ENCODE measurements around the gene GABBR2.

Gene GABBR2

DNA sequence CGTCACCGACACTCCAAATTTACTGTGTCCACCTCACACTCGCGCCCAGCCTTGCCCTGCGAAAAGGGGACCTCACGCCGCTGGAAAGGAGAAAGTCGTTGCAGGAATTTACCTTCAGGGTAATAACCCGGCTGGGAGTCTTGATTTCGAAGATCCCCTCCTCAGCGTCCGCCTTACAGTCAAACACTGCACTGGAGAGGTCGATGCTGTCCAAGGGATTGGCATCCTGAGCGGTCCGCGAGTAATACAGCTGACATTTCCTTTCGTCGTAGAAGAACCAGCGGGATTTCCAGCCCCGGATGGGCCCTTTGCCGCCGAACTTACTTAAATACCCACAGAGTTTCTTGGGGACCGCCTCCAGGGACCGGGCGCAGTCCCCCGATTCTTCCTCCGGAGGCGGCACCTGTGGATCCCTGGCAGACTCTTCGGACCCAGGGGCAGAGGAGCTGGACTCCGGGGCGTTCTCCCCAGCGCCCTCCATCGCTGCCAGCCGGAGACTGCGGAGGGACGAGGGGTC is 453.6 kb downstream of the GABBR2 start:
- Histone ChIP-seq H3K79me2 (ENCODE audit: control insufficient read depth, insufficient read depth, low read length, poor library complexity) (peaks cover 11% of the 10 kb centered on the region), H3K79me1 (ENCODE audit: low read length) (peaks cover 17% of the 10 kb centered on the region), H2BK5ac (ENCODE audit: low read depth, low read length, poor library complexity) (peak overlapping the region; percentile 28), H2AK5ac (ENCODE audit: low read length) (no peak overlapping the region), H2BK12ac (ENCODE audit: low read length) (peak overlapping the region; percentile 5), H4K12ac (ENCODE audit: low read depth, low read length) (no peak overlapping the region), H3K4me3 (ENCODE audit: low read depth, low read length) (peak overlapping the region; percentile 89), H3K36me3 (ENCODE audit: control insufficient read depth in 1 of 2, insufficient read depth in 2 of 2, low read length in 2 of 2) (peaks cover 3% of the 10 kb centered on the region in 2 experiments), H3K9ac (ENCODE audit: low read length) (peak overlapping the region; percentile 11), H3K23ac (ENCODE audit: low read length) (no peak overlapping the region), H4K91ac (ENCODE audit: low read depth, low read length) (peak overlapping the region; percentile 41), H3K27ac (ENCODE audit: low read depth, low read length) (peak overlapping the region; percentile 21), H3K4ac (ENCODE audit: low read depth, low read length) (no peak overlapping the region), H2BK120ac (ENCODE audit: insufficient read depth, low read length, poor library complexity) (no peak overlapping the region), H3K27me3 (ENCODE audit: insufficient read depth, low read length) (no peaks in the 10 kb centered on the region), H3K9me3 (ENCODE audit: insufficient read depth, low read depth, low read length) (no peaks in the 10 kb centered on the region), H3K4me2 (ENCODE audit: low read length) (peak overlapping the region; percentile 70), H4K8ac (ENCODE audit: low read depth, low read length) (peak overlapping the region; percentile 46), H3K4me1 (ENCODE audit: control insufficient read depth in 1 of 2, insufficient read depth in 2 of 2, low read length in 2 of 2) (peaks cover 10 to 14% of the 10 kb centered on the region in 2 experiments), H2AFZ (ENCODE audit: insufficient read depth, low read length, poor library complexity) (peak overlapping the region; percentile 62), H3K18ac (ENCODE audit: low read length) (peak overlapping the region; percentile 37), H3K14ac (ENCODE audit: low read length) (no peak overlapping the region)
- no CpG with 5 or more reads among the region's 36 CpGs for WGBS (ENCODE audit: extremely low coverage, insufficient coverage, insufficient read length)
- DNase-seq = peak; percentile 28 to 56

DNA sequence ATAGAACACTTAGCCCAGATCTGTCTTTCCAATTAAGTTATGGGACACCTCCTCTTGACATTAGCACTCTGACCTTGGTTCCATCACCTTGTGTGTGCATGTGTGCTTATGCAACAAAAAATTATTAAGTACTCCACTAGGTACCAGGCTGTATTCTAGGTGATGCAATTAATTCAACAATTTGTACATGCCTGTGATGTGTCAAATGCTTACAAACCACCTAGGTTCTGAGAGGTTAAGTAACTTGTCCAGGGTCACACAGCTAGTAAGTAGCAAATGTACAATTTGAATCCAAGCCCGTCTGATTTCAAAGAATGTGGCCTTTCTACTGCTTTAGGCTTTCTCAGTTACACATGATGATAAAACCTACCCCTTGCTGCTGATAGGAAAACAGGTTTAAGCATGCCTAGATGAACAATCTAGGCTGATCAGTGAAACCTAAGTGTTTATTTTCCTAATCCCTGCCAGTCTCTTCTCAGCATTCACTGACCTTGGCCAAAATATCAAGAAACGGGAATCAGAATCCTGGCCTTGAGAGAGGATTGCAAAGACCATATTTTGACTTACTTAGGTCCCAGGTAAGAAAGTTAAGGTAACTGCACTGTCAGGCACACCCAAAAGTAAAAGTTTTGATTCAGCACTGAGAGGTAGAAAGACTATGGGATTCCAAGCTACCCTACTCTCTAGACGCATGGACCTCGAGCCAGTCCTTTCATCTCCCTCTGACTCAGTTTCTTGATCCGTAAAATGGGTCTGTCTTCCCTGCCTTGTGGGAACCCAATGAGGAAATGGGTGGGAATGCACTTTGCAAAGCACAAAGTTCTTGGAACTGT is 454.3 kb downstream of the GABBR2 start:
- no peak overlapping the region for H3K18ac ChIP-seq (ENCODE audit: low read length)
- peaks cover 11% of the 10 kb centered on the region for H3K79me2 ChIP-seq (ENCODE audit: control insufficient read depth, insufficient read depth, low read length, poor library complexity)
- H2AFZ ChIP-seq (ENCODE audit: insufficient read depth, low read length, poor library complexity) = peak overlapping the region; percentile 25
- peak overlapping the region; percentile 46 for H4K8ac ChIP-seq (ENCODE audit: low read depth, low read length)
- H3K27me3 ChIP-seq (ENCODE audit: insufficient read depth, low read length) = no peaks in the 10 kb centered on the region
- peaks cover 19% of the 10 kb centered on the region for H3K79me1 ChIP-seq (ENCODE audit: low read length)
- DNase-seq = peak in 1 of 2 donors; percentile 59
- no peak overlapping the region for H3K23ac ChIP-seq (ENCODE audit: low read length)
- no peak overlapping the region for H2BK5ac ChIP-seq (ENCODE audit: low read depth, low read length, poor library complexity)
- H3K4me1 ChIP-seq (ENCODE audit: control insufficient read depth in 1 of 2, insufficient read depth in 2 of 2, low read length in 2 of 2) = peaks cover 14 to 18% of the 10 kb centered on the region in 2 experiments
- no peak overlapping the region for H2BK120ac ChIP-seq (ENCODE audit: insufficient read depth, low read length, poor library complexity)
- H3K27ac ChIP-seq (ENCODE audit: low read depth, low read length) = no peak overlapping the region
- H3K14ac ChIP-seq (ENCODE audit: low read length) = no peak overlapping the region
- no peak overlapping the region for H3K9ac ChIP-seq (ENCODE audit: low read length)
- no peak overlapping the region for H4K12ac ChIP-seq (ENCODE audit: low read depth, low read length)
- H2BK12ac ChIP-seq (ENCODE audit: low read length) = no peak overlapping the region
- H3K4me2 ChIP-seq (ENCODE audit: low read length) = peak overlapping the region; percentile 70
- WGBS (ENCODE audit: extremely low coverage, insufficient coverage, insufficient read length) = no CpG with 5 or more reads among the region's 5 CpGs
- no peaks in the 10 kb centered on the region for H3K9me3 ChIP-seq (ENCODE audit: insufficient read depth, low read depth, low read length)
- H3K36me3 ChIP-seq (ENCODE audit: control insufficient read depth in 1 of 2, insufficient read depth in 2 of 2, low read length in 2 of 2) = peaks cover 3% of the 10 kb centered on the region in 2 experiments
- H3K4me3 ChIP-seq (ENCODE audit: low read depth, low read length) = peak overlapping the region; percentile 89
- H3K4ac ChIP-seq (ENCODE audit: low read depth, low read length) = no peak overlapping the region
- H4K91ac ChIP-seq (ENCODE audit: low read depth, low read length) = no peak overlapping the region
- no peak overlapping the region for H2AK5ac ChIP-seq (ENCODE audit: low read length)

DNA sequence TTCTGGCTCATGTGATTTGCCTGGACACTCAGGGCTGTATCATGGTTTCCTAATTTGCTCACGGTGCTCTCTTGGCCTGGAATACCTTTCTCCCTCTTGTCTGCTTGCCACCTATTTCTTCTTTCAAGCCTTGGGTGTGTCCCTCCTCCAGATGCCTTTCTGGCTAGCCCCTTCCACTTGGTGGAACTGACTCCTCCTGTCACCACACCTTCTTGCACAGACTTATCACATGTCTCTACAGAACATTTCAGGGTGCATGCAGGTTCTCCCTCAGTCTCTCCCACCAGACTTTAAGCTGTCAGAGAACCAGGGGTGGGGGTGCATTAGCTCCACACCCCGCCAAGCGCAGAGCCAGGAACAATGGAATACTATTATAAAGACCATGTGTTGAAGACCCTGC is 455.2 kb downstream of the GABBR2 start:
- Histone ChIP-seq H3K4ac (ENCODE audit: low read depth, low read length) (no peak overlapping the region), H3K23ac (ENCODE audit: low read length) (no peak overlapping the region), H4K91ac (ENCODE audit: low read depth, low read length) (no peak overlapping the region), H4K8ac (ENCODE audit: low read depth, low read length) (no peak overlapping the region), H2AK5ac (ENCODE audit: low read length) (no peak overlapping the region), H3K4me2 (ENCODE audit: low read length) (no peak overlapping the region), H3K18ac (ENCODE audit: low read length) (no peak overlapping the region), H2BK120ac (ENCODE audit: insufficient read depth, low read length, poor library complexity) (no peak overlapping the region), H3K27ac (ENCODE audit: low read depth, low read length) (no peak overlapping the region), H3K9ac (ENCODE audit: low read length) (no peak overlapping the region), H2BK12ac (ENCODE audit: low read length) (no peak overlapping the region), H4K12ac (ENCODE audit: low read depth, low read length) (no peak overlapping the region), H3K4me3 (ENCODE audit: low read depth, low read length) (no peak overlapping the region), H3K79me1 (ENCODE audit: low read length) (peaks cover 22% of the 10 kb centered on the region), H3K14ac (ENCODE audit: low read length) (no peak overlapping the region), H3K27me3 (ENCODE audit: insufficient read depth, low read length) (no peaks in the 10 kb centered on the region), H3K4me1 (ENCODE audit: control insufficient read depth in 1 of 2, insufficient read depth in 2 of 2, low read length in 2 of 2) (peaks cover 20 to 24% of the 10 kb centered on the region in 2 experiments), H2AFZ (ENCODE audit: insufficient read depth, low read length, poor library complexity) (no peak overlapping the region), H3K36me3 (ENCODE audit: control insufficient read depth in 1 of 2, insufficient read depth in 2 of 2, low read length in 2 of 2) (peaks cover 3% of the 10 kb centered on the region in 2 experiments), H3K79me2 (ENCODE audit: control insufficient read depth, insufficient read depth, low read length, poor library complexity) (peaks cover 14% of the 10 kb centered on the region), H3K9me3 (ENCODE audit: insufficient read depth, low read depth, low read length) (no peaks in the 10 kb centered on the region), H2BK5ac (ENCODE audit: low read depth, low read length, poor library complexity) (no peak overlapping the region)
- WGBS (ENCODE audit: extremely low coverage, insufficient coverage, insufficient read length) = no CpG with 5 or more reads among the region's 3 CpGs
- no peak for DNase-seq

DNA sequence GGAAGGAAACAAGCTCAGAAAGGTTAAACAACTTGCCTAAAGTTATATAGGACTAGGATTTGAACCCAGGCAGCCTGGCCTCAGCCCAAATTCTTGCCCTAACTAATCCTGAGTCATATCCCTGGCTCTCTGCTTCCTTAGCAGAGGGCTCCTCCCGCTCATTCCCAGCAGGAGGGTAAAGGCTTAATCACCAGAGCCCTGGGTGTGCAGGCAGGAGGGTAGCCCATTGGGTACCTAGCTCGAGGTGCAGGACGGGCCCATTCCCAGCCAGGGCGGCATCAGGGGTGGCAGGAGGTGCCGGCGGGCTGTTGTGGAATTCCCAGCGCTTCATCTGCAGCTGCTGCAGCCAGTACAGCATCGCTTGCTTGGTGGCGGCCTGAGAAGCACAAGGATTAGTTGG is 457.2 kb downstream of the GABBR2 start:
- H3K18ac ChIP-seq (ENCODE audit: low read length) = peak overlapping the region; percentile 37
- H3K9me3 ChIP-seq (ENCODE audit: insufficient read depth, low read depth, low read length) = no peaks in the 10 kb centered on the region
- no peak overlapping the region for H3K4me3 ChIP-seq (ENCODE audit: low read depth, low read length)
- no peak overlapping the region for H4K12ac ChIP-seq (ENCODE audit: low read depth, low read length)
- peak overlapping the region; percentile 8 for H2BK120ac ChIP-seq (ENCODE audit: insufficient read depth, low read length, poor library complexity)
- peaks cover 4 to 5% of the 10 kb centered on the region in 2 experiments for H3K36me3 ChIP-seq (ENCODE audit: control insufficient read depth in 1 of 2, insufficient read depth in 2 of 2, low read length in 2 of 2)
- H3K79me2 ChIP-seq (ENCODE audit: control insufficient read depth, insufficient read depth, low read length, poor library complexity) = peaks cover 14% of the 10 kb centered on the region
- H4K91ac ChIP-seq (ENCODE audit: low read depth, low read length) = no peak overlapping the region
- peak overlapping the region; percentile 30 for H3K4ac ChIP-seq (ENCODE audit: low read depth, low read length)
- no peak overlapping the region for H3K9ac ChIP-seq (ENCODE audit: low read length)
- H3K79me1 ChIP-seq (ENCODE audit: low read length) = peaks cover 21% of the 10 kb centered on the region
- no peak overlapping the region for H2AFZ ChIP-seq (ENCODE audit: insufficient read depth, low read length, poor library complexity)
- peak overlapping the region; percentile 11 for H2BK12ac ChIP-seq (ENCODE audit: low read length)
- WGBS (ENCODE audit: extremely low coverage, insufficient coverage, insufficient read length) = no CpG with 5 or more reads among the region's 9 CpGs
- H2BK5ac ChIP-seq (ENCODE audit: low read depth, low read length, poor library complexity) = no peak overlapping the region
- H2AK5ac ChIP-seq (ENCODE audit: low read length) = no peak overlapping the region
- no peak overlapping the region for H3K23ac ChIP-seq (ENCODE audit: low read length)
- H3K4me2 ChIP-seq (ENCODE audit: low read length) = no peak overlapping the region
- peaks cover 25 to 26% of the 10 kb centered on the region in 2 experiments for H3K4me1 ChIP-seq (ENCODE audit: control insufficient read depth in 1 of 2, insufficient read depth in 2 of 2, low read length in 2 of 2)
- no peak overlapping the region for H3K27ac ChIP-seq (ENCODE audit: low read depth, low read length)
- DNase-seq = peak in 1 of 2 donors; percentile 53
- no peak overlapping the region for H3K14ac ChIP-seq (ENCODE audit: low read length)
- H4K8ac ChIP-seq (ENCODE audit: low read depth, low read length) = no peak overlapping the region
- no peaks in the 10 kb centered on the region for H3K27me3 ChIP-seq (ENCODE audit: insufficient read depth, low read length)

Measured in trophoblast cell (in vitro differentiated cells and primary cell).